GM11168 (cell line): ENCODE measurements around the gene IFT80.
"Not testable (repeated sequence)": the region's sequence is repeated elsewhere in the genome, so short reads cannot be mapped to it uniquely, and the experiment has no call there.

Source experiments
- in situ Hi-C: fragments of 300-500 bp; cut with MboI; formaldehyde crosslinking; loops from one replicate; pipeline ENCODE4 v1.12.0; 2022; ENCODE audit warnings: low sequenced_read_pairs; ENCODE audit not compliant: unreplicated experiment

IFT80 gene

DNA sequence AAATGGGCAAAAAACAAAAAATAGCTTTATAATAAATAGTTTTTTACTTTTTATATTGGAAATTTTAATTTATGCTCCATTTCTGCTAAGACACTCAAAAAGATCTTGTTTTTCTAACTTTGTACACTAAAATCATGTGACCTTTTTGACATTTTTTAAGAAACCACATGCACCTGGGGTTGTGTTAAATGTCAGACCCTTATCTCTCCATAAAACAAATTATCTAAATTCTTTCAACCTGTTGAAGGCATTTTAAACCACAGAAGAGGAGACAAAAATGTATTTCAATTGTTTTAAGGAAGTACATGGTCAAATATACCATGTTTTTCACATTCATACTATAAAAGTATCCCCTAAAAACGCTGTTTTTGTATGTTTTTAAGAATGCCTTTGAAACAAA is 29.2 kb downstream of the IFT80 start:
- in situ Hi-C loops, result no loop called here

DNA sequence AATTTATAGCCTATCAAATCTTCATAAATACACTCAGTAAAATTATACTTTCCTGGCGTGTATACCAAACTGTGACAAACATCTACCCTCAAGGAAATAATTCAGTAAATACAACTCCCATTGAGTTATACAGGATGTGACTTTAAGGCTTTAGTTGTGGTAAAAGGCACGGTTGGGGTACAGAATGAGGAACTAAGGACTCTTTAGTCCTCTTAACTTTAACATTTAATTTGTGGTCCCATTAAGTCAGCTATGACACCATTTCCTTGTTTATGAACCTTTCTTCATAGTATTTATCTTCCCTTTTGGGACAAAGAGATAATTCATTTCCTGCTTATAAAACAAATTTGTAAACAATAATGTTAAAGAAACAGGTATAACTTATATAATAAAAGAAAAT is 30.2 kb downstream of the IFT80 start:
- in situ Hi-C loops, result no loop called here

DNA sequence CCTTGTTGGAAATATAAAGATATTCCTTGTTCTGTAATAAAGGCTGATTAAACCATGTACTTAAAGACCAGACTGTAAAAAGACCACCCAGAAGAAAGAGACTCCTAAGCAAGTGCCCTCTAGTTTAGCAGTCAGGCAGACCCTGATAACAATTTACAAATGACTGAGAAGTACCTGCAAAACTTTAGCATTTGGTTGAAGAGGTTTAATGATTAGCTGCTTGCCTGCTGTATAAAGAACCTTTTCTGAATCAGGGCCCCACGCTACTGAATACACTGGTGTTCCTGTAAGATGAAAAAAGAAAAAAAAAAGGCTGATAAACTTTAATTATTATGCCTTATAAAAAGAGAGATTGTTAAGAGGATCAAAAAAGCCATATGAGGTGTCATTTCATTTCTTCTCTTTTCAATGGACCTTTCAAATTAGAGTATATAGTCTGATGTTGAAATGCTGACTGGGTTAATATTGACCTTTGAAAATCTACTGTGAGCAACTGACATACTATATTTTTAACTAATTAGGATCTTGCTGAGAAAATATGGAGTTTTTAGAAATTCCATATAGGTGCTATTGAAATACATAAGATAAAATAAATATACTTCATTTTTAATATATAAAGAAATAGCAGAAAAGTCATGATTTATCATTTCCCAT is 33.0 kb downstream of the IFT80 start:
- in situ Hi-C loops, result no loop called here

DNA sequence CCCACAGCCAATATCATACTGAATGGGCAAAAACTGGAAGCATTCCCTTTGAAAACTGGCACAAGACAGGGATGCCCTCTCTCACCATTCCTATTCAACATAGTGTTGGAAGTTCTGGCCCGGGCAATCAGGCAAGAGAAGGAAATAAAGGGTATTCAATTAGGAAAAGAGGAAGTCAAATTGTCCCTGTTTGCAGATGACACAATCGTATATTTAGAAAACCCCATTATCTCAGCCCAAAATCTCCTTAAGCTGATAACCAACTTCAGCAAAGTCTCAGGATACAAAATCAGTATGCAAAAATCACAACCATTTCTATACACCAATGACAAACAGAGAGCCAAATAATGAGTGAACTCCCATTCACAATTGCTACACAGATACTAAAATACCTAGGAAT is 36.1 kb downstream of the IFT80 start:
- in situ Hi-C loops, result not testable (repeated sequence)

DNA sequence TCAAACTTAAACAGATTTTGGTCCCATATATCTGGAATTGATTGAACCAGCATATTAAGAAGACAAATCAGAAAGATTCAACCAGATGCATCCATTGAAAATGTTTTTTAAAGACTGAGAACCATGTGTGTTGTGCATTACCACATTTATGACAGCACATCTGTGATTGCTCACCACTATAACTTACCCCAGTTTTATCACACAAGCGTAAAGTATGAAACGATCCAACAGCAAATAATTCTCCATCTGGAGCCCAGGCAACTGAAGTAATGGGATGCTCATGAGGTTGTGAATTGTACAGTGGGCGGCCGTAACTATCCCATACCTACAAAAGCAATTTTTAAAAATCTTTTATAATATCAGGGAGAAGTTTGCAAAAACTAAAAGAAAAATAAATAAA is 43.2 kb downstream of the IFT80 start:
- in situ Hi-C loops, result no loop called here

DNA sequence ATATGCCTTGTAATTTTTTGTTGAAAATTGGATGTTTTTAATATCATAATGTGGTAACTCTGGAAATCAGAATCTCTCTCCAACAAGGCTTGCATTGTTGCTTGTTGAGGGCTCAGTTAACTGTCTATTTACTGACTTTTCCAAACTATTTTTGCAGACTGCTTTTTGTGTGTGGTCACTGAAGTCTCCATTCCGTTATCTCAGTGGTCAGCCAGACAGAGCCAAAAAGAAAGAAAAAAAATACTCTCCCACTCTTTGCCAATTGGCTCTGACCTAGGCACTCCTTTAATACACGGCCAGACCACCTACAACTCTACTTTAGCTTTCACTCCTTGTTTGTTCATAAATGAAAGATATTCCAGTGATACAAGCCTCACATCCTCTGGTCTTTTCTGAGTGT is 52.5 kb downstream of the IFT80 start:
- in situ Hi-C loops, result no loop called here

DNA sequence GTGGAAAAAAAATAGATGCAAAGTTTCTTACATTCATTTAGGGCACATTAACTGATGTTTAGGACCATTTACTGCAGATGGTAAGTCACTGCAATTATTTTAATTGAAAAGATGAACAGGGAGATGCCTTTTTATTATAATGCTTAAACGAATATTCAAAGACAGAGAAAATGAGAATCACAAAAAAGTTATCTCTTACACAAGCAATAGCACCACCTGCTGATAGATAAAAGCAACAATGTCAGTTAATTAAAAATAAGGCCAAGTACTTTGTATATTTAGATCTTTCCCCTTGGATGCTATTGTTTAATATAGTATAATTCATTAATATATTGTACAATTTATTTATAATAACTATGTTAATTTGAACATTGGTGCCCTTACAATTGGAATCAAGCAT is 55.9 kb downstream of the IFT80 start:
- in situ Hi-C loops, result no loop called here

DNA sequence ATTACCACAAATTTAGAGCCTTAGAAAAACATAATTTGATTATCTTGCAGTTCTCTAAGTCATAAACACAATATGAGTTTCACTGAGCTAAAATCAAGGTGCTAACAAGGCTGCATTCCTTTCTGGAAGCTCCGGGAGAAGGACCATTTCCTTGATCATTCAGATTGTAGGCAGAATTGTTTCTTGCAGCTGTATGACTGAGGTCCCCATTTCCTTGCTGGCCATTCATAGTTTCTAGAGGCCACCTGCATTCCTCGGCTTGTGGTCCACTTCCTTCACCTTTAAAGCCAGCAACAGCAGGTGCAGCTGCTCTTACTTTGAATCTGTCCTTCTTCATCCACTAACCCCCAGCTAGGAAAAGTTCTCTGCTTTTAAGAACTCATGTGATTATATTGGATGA is 58.7 kb downstream of the IFT80 start:
- in situ Hi-C loops, result no loop called here

DNA sequence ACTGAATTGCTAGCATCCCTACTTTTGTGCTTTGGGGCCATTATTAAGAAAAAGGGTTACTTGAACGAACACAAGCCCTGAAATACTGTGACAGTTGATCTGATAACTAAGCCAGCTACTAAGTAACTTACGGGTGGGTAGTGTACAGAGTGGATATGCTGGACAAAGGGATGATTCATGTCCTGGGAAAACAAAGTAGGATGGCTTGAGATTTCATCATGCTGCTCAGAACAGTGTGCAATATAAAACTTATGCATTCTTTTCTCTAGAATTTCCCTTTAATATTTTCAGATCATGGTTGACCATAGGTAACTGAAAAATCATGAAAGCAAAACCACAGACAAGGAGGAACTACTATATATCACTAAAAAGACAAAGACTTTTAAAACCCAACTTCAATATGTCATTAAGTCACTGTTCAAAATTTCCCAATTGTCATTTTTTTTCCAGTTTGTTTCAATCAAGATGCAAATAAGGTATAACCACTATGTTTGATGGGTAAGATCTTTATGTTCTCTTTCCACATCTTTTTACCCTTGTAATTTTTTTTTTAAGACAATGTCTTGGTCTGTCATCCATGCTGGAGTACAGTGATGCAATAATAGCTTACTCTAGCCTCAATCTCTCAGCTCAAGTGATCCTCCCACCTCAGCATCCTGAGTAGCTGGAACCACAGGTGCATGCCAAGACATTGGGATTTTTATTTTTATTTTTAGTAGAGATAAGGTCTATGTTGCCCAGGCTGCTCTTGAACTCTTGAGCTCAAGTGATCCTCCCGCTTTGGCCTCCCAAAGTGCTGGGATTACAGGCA is 67.7 kb downstream of the IFT80 start:
- in situ Hi-C loops, result no loop called here

DNA sequence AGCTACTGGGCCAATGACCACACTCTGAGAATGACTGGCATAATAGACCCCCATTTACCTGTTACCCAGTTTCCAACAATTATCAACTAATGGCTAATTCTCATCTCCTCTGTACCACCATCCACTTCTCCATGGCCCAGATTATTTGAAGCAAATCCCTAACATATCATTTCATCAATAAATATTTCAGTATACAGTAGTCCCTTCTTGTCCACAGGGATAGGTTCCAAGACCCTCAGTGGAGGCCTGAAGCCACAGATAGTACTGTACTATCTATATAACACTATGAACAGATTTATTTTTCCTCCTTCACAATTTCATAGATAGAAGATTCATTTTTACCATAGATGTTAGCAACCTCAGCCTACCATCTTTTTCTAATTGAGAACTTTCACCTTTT is 68.3 kb downstream of the IFT80 start:
- in situ Hi-C loops, result no loop called here

DNA sequence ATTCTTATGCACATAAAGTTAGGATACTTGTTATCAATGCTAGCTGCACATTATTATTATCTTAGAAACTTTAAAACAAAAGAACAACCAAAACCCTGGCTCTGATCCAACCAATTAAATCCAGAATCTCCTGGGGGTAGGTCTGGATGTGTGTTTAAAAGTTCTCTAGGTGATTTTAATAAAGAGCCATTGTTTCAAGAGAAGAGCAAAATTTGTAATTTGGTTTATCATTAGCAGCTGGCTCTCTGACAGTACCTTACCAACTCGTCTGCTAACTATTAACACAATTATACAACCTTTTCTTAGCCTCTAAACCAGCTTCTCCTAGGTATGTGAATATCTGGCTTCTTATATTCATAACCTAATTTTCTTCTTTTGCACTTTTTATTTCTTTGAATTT is 68.9 kb downstream of the IFT80 start:
- in situ Hi-C loops, result no loop called here

DNA sequence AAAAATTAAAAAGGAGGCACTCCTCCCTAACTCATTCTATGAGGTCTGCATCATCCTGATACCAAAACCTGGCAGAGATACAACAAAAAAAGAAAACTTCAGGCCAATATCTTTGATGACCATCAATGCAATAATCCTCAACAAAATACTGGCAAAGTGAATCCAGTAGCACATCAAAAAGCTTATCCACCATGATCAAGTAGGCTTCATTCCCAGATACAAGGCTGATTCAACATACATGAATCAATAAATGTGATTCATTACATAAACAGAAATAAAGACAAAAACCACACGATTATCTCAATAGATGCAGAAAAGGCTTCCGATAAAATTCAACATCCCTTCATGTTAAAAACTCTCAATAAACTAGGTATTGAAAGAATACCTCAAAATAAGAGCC is 72.7 kb downstream of the IFT80 start:
- in situ Hi-C loops, result not testable (repeated sequence)

DNA sequence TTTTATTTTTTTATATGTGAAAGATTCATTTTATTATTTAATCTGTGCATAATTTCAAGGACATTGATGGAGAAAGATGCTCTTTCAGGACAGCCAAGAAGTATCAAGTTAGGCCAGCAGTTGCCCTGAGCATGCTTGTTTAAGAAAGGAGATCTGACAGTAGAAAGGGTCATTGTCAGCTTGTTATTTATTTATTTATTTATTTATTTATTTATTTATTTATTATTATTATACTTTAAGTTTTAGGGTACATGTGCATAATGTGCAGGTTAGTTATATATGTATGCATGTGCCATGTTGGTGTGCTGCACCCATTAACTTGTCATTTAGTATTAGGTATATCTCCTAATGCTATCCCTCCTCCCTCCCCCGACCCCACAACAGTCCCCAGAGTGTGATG is 77.2 kb downstream of the IFT80 start:
- in situ Hi-C loops, result not testable (repeated sequence)

DNA sequence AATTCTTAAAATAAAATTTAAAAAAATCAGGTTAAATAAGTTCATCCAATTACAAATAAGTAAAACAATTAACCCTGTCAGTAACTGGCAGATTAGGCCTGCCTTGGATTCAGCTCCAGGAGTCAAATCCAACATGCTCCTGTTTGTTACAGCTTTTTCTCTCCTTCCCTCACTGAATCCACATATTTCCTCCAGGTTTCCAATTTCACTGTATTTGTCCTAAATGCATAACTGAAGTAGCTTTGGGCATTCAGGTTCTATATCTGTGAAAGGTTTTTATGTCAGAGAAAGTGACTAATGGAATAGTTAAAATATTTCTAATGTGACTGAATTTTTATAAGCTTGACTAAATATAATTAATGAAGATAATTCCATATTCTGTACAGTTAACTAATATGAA is 79.7 kb downstream of the IFT80 start:
- in situ Hi-C loops, result no loop called here

DNA sequence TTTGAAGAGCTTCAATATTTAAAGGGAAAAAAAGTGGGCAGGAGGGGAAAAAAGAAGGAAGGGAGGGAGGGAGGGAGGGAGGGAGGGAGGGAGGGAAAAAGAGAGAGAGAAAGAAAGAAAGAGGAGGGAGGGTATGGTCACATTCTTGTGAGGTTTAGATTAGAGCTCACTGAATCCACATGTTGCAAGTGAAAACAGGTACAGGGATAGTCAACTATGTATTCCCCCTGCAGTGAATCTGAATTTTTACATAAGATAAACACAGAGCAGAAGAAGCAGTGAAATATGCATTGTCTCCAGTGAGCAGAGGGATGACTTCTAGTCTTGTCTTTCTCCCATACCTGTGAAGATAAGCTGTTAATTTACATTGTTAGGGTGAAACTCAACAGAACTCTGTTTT is 84.0 kb downstream of the IFT80 start:
- in situ Hi-C loops, result no loop called here

DNA sequence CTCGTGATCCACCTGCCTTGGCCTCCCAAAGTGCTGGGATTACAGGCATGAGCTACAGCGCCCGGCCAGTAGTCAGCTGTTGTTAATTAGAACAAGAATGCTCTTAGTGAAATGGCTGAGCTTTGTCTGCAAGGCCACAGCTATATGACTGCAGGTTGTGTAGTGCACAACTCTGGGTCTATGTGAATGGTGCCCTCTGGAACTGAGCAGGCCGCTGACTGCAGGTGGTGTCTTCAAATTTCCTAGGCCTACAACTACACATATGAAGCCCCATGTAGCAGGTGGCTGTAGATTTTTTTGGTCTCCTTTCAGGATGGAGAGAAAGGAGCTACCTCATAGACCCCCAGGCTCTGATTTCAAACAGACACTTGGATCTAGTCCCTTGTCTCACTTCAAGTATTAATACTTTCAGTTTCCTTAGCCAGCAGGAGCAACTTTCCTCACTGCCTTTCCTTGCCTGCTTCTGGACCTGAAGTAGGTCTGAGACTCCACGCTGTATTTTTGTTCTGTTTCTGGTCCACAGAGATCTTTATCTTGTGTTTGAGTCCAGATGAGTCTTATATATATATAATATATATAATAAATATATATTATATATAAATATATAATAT is 86.9 kb downstream of the IFT80 start:
- in situ Hi-C loops, result no loop called here

DNA sequence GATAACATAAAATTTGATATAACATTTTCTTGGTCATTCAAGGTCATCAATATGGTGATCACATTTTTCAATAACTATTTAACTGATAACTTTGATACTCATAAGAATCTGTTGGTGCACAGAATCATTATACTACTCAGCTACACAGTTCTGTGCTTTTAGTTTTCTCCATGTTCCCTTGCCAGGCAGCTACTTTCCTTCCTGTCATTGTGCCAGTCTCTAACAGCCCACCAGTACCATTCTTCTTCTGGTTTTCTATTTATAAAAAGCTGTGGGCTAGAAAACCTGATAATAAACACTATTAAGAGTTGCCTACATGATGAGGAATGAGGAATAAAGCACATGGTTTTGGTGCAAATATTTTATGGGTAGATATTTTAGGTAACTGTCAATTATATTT is 96.2 kb downstream of the IFT80 start:
- in situ Hi-C loops, result no loop called here

DNA sequence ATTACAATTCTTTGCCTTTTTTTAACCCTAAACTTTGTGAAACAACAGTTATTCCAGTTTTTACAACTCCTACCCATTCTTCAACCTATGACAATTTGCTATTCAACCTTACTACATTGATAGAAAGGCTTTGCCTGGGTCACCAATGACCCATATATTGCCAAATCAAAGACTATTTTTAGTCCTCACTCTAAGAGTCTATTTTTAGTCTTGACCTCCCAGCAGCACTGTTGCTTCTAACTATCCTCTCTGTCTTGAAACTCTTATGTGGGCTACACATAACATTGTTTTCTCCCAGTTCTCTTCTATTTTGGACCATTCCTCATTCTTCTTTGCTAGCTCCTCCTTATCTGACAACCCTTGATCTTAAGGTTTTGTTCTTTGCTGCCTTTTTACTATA is 102.4 kb downstream of the IFT80 start:
- in situ Hi-C loops, result no loop called here

DNA sequence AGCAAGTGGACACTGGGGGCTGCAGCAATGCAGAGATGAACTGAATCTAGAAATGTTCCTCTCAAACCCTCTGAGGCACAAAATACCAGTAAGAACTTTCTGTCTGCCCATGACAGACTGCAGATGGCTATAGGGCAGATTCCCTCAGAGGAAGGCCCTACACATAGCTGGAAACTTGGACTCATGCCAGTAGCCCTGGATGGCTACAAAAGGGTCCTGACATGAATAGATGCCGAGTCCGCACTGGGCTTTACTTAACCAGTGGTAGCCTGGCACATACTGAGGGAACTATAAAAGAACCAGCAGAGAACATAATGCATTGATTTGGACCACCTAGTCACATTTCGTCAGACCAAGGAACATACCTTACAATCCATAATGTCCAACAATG is 107.1 kb downstream of the IFT80 start:
- in situ Hi-C loops, result no loop called here

DNA sequence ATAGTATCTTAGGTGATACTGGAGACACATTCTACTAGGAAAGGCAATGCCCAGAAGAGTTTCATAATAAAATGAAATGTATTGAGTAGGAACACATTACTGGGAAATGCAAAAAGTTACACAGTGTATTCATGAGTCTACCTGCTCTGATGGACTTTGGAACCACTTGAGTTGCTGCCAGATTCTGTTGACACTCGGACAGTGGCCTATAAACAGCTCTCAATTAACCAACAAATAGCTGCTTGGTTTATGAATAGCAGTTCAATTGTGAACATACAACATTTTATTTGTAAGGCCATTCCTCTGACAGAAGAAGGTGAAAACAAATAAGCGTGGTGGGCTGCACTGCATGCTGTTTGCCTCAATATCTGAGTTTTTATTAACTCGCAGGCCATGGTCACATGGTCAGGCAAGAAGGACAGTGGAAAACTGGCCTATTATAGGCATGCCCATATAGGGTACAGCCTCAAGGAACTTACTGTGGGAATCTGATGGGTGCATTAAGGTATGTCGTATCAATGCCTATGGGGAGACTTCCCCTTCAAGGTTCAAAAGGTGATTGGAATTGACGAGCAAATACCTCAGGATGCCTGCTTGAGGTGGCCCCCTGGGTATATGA is 107.6 kb downstream of the IFT80 start:
- in situ Hi-C loops, result no loop called here

DNA sequence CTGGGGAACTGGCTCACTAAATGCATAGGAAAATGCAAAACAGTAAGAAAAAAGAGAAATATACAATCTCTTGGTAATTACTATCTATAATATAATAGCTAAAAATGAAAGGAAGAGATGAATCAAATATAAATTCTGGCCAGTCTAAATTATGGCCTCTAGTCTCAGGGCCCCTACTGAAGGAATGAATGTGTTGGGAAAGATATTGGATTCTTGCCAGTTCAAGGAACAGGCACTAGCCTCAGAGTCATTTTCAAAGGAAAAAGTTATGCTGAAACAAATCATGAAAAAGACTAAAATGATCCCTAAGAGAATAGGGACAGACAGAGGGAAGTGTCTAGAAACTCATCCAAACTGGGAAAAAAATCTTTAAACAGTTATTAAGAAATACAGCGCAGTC is 111.4 kb downstream of the IFT80 start:
- in situ Hi-C loops, result no loop called here
